GM12864 (cell line): Measurements from ENCODE around the gene SSX2IP.

Experiments
- DNase-seq: peaks from one replicate; pipeline ENCODE4 v3.0.0-alpha.2; 2011; ENCODE audit warnings: low read depth
- H3K4me3 ChIP-seq: 2 replicates; pipeline ENCODE4 v1.5.1; 2011; ENCODE audit warnings: mild to moderate bottlenecking, low read depth, low read length, control low read depth
- TF ChIP-seq, protein P1 (sequence below): IDR thresholded peaks from 2 replicates; pipeline ENCODE4 v1.5.1; 2011; ENCODE audit warnings: low read depth, mild to moderate bottlenecking, moderate library complexity, low read length, control low read depth, inconsistent platforms; ENCODE audit errors: missing control alignments

SSX2IP gene

GRCh38 chr1:84701376-84701775 is 11.1 kb upstream of the SSX2IP start:
- TF ChIP-seq, protein P1, sequence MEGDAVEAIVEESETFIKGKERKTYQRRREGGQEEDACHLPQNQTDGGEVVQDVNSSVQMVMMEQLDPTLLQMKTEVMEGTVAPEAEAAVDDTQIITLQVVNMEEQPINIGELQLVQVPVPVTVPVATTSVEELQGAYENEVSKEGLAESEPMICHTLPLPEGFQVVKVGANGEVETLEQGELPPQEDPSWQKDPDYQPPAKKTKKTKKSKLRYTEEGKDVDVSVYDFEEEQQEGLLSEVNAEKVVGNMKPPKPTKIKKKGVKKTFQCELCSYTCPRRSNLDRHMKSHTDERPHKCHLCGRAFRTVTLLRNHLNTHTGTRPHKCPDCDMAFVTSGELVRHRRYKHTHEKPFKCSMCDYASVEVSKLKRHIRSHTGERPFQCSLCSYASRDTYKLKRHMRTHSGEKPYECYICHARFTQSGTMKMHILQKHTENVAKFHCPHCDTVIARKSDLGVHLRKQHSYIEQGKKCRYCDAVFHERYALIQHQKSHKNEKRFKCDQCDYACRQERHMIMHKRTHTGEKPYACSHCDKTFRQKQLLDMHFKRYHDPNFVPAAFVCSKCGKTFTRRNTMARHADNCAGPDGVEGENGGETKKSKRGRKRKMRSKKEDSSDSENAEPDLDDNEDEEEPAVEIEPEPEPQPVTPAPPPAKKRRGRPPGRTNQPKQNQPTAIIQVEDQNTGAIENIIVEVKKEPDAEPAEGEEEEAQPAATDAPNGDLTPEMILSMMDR: no peak
- DNase-seq: no peak
- no peak overlapping the region for H3K4me3 ChIP-seq

DNA sequence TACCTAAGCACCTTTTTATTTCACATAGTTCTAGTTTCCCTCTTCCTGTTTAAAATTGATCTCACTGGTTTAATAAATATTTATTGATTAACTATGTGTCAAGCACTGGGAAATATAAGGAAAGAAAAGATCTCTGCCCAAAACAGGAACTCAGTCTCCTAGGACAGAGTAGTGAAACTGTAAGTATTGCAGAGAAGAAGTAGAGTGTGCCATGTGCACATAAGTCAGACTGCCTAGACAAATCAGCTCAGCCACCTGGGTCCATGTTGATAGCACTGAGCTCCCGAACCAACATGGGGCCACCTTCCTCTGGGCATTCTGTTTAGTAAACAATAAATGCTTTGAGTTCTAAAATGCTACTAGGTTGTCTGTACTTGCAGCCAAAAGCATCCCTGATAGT is 9.8 kb upstream of the SSX2IP start:
- no peak overlapping the region for H3K4me3 ChIP-seq
- TF ChIP-seq, protein P1: no peak
- no peak for DNase-seq

- TF ChIP-seq, protein P1: no peak
- DNase-seq: no peak
- no peak overlapping the region for H3K4me3 ChIP-seq
Measured at GRCh38 chr1:84698151-84699110, 8.2 kb upstream of the SSX2IP start.

GRCh38 chr1:84693785-84694184 is 3.5 kb upstream of the SSX2IP start:
- TF ChIP-seq, protein P1: no peak
- DNase-seq: no peak
- no peak overlapping the region for H3K4me3 ChIP-seq

DNA sequence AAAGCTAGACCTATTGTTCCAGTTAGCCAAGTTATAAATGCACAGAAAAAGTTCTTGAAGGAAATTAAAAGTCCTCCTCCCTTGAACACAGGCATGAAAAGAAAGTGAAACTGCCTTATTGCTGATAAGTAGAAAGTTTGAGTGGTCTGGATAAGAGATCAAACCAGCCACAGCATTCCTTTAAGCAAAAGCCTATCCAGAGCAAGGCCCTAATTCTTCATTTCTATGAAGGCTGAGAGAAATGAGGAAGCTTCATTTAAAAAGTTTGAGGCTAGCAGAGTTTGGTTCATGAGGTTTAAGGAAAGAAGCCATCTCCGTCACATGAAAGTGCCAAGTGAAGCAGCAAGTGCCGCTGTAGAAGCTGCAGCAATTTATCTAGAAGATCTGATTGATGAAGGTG is 2.7 kb upstream of the SSX2IP start:
- no peak overlapping the region; the same call in 1 of the 2 replicates for H3K4me3 ChIP-seq
- TF ChIP-seq, protein P1: no peak
- DNase-seq: no peak

- no peak overlapping the region for H3K4me3 ChIP-seq
- DNase-seq: no peak
- TF ChIP-seq, protein P1: no peak
Measured at GRCh38 chr1:84692391-84692790, 2.1 kb upstream of the SSX2IP start.

DNA sequence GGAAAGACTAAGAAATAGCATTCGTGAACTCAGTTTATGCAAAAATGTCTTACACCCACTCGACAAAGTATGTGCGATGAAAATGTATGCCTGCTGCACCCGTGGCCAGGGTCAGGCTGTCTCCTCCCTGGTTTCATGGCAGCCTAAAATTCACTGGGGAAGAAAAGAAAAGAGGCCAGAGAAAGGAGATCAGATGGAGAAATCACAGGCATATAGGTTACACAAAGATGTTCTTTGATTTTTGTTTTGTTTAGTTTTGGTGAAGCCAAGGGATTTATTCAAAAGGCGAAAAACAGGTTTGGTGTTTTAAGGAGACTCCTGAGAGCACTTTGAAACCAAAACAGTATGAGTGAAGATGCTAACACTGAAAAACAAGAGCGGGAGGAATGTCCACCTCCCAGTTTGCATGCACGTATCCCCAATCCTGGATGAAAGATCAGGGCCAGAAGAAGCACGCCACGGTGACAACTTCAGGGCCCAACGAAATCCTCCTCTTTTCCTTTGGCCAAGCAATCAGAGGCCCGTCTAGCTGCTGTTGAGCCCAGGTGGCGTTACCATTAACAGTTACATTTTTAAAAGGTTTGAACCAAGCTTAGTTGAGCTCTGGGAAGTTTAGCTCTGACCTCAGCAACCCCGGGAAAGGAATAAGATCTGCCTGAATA is 992 bp upstream of the SSX2IP start:
- peak overlapping the region; percentile 72 for H3K4me3 ChIP-seq
- DNase-seq: no peak
- TF ChIP-seq, protein P1: no peak
